HepG2 (cell line): ENCODE measurements around the gene SRCIN1. TPM values are rescaled to one million over a fixed set of nuclear protein-coding genes. Genes with fewer than 3 reads are reported as not detected.

Source experiments
- BRD4 ChIP-seq: sonication (generic); formaldehyde crosslinking; IDR thresholded peaks from 2 replicates; pipeline ENCODE4 v1.4.0; 2020; ENCODE audit warnings: missing genetic modification reagents
- KAT2B ChIP-seq: fragments of 150-350 bp; IDR thresholded peaks from 2 replicates; pipeline ENCODE4 v1.6.1; 2014; ENCODE audit warnings: low read depth, low read length, borderline replicate concordance
- MBD4 ChIP-seq: IDR thresholded peaks from 2 replicates; pipeline ENCODE4 v1.6.1; 2012; ENCODE audit warnings: low read length, inconsistent platforms, borderline replicate concordance
- NFKB2 ChIP-seq: sonication (generic); formaldehyde crosslinking; IDR thresholded peaks from 2 replicates; pipeline ENCODE4 v1.4.0; 2020; ENCODE audit warnings: missing genetic modification reagents, borderline replicate concordance
- NRL ChIP-seq: sonication (generic); formaldehyde crosslinking; IDR thresholded peaks from 2 replicates; pipeline ENCODE4 v1.5.0; 2020; ENCODE audit warnings: missing genetic modification reagents, mild to moderate bottlenecking, moderate library complexity, borderline replicate concordance
- POLR2G ChIP-seq: fragments of 200-400 bp; formaldehyde crosslinking; IDR thresholded peaks from 2 replicates; pipeline ENCODE4 v1.6.1; 2018; ENCODE audit warnings: mild to moderate bottlenecking, low read depth, low read length, moderate library complexity
- RARA ChIP-seq: IDR thresholded peaks from 2 replicates; pipeline ENCODE4 v1.6.1; 2016; ENCODE audit warnings: missing genetic modification reagents, missing compliant biosample characterization
- RELA ChIP-seq: sonication (generic); formaldehyde crosslinking; IDR thresholded peaks from 2 replicates; pipeline ENCODE4 v1.4.0; 2020; ENCODE audit warnings: missing genetic modification reagents
- SIN3B ChIP-seq: fragments of 150-350 bp; IDR thresholded peaks from 2 replicates; pipeline ENCODE4 v1.6.1; 2014; ENCODE audit warnings: low read length
- SIX4 ChIP-seq: sonication (generic); formaldehyde crosslinking; IDR thresholded peaks from 2 replicates; pipeline ENCODE4 v1.4.0; 2020; ENCODE audit warnings: missing genetic modification reagents
- ZBTB42 ChIP-seq: sonication (generic); formaldehyde crosslinking; IDR thresholded peaks from 2 replicates; pipeline ENCODE4 v1.5.0; 2020; ENCODE audit warnings: mild to moderate bottlenecking, missing genetic modification reagents
- ZFX ChIP-seq: sonication (generic); formaldehyde crosslinking; IDR thresholded peaks from 2 replicates; pipeline ENCODE4 v1.4.0; 2020; ENCODE audit warnings: mild to moderate bottlenecking, low read depth, missing genetic modification reagents, moderate library complexity
- ZNF264 ChIP-seq: sonication (generic); formaldehyde crosslinking; IDR thresholded peaks from 2 replicates; pipeline ENCODE4 v1.4.0; 2020; ENCODE audit warnings: missing genetic modification reagents
- ZNF274 ChIP-seq: sonication (generic); formaldehyde crosslinking; IDR thresholded peaks from 2 replicates; pipeline ENCODE4 v1.5.1; 2020; ENCODE audit warnings: mild to moderate bottlenecking, missing genetic modification reagents
- ZNF430 ChIP-seq: sonication (generic); formaldehyde crosslinking; IDR thresholded peaks from 2 replicates; pipeline ENCODE4 v1.9.0; 2021; ENCODE audit warnings: mild to moderate bottlenecking, missing genetic modification reagents
- ZNF547 ChIP-seq: sonication (generic); formaldehyde crosslinking; IDR thresholded peaks from 2 replicates; pipeline ENCODE4 v1.5.1; 2020; ENCODE audit warnings: mild to moderate bottlenecking, missing genetic modification reagents
- ZNF558 ChIP-seq: sonication (generic); formaldehyde crosslinking; IDR thresholded peaks from 2 replicates; pipeline ENCODE4 v1.9.0; 2022; ENCODE audit warnings: mild to moderate bottlenecking, missing genetic modification reagents, borderline replicate concordance
- ZNF629 ChIP-seq: sonication (generic); formaldehyde crosslinking; conservative IDR thresholded peaks from 2 replicates; pipeline ENCODE4 v1.5.0; 2020; ENCODE audit warnings: missing genetic modification reagents
- polyA plus RNA-seq, 8 experiments: library from polyadenylated mRNA; depleted of rRNA in 3 of 8; stranded (reverse) in 7 of 8; unstranded in 1 of 8; fragments of >200 nt; fragmentation: Illumina TruSeq in 4 of 8; extraction: Trizol in 4 of 8; gene quantifications; 2 replicates each; pipeline versions ENCODE4 v1.2.1 to v1.2.3, GENCODE V29; 2011 to 2016; ENCODE audit warnings: low read depth in 4 of 8, missing spikeins in 1 of 8, mixed read lengths in 1 of 8; ENCODE audit not compliant: insufficient read depth in 1 of 8
- total RNA-seq, 5 experiments: library from RNA; depleted of rRNA; stranded (reverse); fragments of >200 nt; fragmentation: Illumina TruSeq; extraction: Trizol; gene quantifications; 2 replicates each; pipeline ENCODE4 v1.2.3, GENCODE V29; 2016; ENCODE audit warnings: low read depth in 1 of 5
- TF ChIP-seq, protein P1 (sequence below): sonication (generic); formaldehyde crosslinking; IDR thresholded peaks from 2 replicates; pipeline ENCODE4 v1.5.1; 2020; ENCODE audit warnings: missing genetic modification reagents, mild to moderate bottlenecking, borderline replicate concordance
- TF ChIP-seq, protein P2 (sequence below): sonication (generic); formaldehyde crosslinking; IDR thresholded peaks from 2 replicates; pipeline ENCODE4 v1.5.0; 2020; ENCODE audit warnings: missing genetic modification reagents
- TF ChIP-seq, protein P3 (sequence below): sonication (generic); formaldehyde crosslinking; IDR thresholded peaks from 2 replicates; pipeline ENCODE4 v1.4.0; 2020; ENCODE audit warnings: missing genetic modification reagents, borderline replicate concordance
- TF ChIP-seq, protein P4 (sequence below): sonication (generic); formaldehyde crosslinking; IDR thresholded peaks from 2 replicates; pipeline ENCODE4 v1.5.0; 2020; ENCODE audit warnings: missing genetic modification reagents
- TF ChIP-seq, protein P5 (sequence below): sonication (generic); formaldehyde crosslinking; IDR thresholded peaks from 2 replicates; pipeline ENCODE4 v1.8.0; 2022; ENCODE audit warnings: missing genetic modification reagents, low read depth, mild to moderate bottlenecking, borderline replicate concordance

SRCIN1 gene
- total and polyA plus RNA-seq, 2 of the 13 experiments (the other 11 are each of a cell fraction or from before 2014, with no cell fraction given): 1.2 to 9.6 TPM

DNA sequence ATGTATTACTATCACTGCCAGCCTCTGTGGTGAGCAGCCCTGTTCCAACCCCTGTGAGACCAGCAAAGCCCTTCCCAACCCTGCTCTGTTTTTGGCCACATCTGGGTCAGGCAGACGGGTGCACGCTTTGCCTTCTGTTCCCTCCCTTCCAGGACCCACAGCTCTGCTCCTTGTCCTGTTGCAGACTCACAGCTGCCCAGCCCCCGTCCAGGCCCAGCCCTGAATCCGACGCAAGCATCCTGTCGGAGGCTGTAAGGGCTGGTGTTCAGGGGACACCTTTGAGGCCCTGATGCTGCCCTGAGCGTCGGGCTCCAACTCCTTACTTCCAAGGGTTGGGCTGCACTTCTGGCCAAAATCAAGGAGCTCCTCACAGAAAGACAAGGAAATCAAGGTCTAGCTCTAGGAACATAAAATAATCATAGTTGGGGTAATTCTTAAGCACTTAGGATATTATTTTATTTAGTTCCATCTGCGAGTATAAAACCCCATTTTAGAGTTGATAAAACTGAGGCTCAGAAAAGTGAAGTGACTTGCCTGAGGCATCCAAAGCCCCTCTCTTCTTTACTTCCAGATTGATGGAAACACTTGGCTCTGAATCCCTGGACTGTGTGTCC, 14.3 kb upstream of the SRCIN1 start (continued):
- TF ChIP-seq ZBTB42 (CRISPR knock-in tag) (peak; percentile 62; the same call in 1 of the 2 replicates), SIN3B (no peak), ZNF274 (0 out of 2 replicates have a peak, but pooled peaks have one; percentile 46), RARA (CRISPR knock-in tag) (peak; percentile 30; the same call in 1 of the 2 replicates), KAT2B (no peak), RELA (CRISPR knock-in tag) (no peak), NRL (CRISPR knock-in tag) (peak; percentile 53; the same call in 1 of the 2 replicates), ZNF629 (CRISPR knock-in tag) (peak; percentile 97), BRD4 (CRISPR knock-in tag) (peak; percentile 74), ZNF547 (CRISPR knock-in tag) (peak; percentile 44; the same call in 1 of the 2 replicates), ZNF558 (CRISPR knock-in tag) (no peak), ZNF264 (no peak), MBD4 (no peak), ZFX (CRISPR knock-in tag) (peak; percentile 83), NFKB2 (CRISPR knock-in tag) (peak; percentile 23; the same call in 1 of the 2 replicates), SIX4 (CRISPR knock-in tag) (no peak), POLR2G (no peak), ZNF430 (CRISPR knock-in tag) (0 out of 2 replicates have a peak, but pooled peaks have one; percentile 53)
- TF ChIP-seq, protein P1, sequence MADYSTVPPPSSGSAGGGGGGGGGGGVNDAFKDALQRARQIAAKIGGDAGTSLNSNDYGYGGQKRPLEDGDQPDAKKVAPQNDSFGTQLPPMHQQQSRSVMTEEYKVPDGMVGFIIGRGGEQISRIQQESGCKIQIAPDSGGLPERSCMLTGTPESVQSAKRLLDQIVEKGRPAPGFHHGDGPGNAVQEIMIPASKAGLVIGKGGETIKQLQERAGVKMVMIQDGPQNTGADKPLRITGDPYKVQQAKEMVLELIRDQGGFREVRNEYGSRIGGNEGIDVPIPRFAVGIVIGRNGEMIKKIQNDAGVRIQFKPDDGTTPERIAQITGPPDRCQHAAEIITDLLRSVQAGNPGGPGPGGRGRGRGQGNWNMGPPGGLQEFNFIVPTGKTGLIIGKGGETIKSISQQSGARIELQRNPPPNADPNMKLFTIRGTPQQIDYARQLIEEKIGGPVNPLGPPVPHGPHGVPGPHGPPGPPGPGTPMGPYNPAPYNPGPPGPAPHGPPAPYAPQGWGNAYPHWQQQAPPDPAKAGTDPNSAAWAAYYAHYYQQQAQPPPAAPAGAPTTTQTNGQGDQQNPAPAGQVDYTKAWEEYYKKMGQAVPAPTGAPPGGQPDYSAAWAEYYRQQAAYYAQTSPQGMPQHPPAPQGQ: no peak
- TF ChIP-seq, protein P2, sequence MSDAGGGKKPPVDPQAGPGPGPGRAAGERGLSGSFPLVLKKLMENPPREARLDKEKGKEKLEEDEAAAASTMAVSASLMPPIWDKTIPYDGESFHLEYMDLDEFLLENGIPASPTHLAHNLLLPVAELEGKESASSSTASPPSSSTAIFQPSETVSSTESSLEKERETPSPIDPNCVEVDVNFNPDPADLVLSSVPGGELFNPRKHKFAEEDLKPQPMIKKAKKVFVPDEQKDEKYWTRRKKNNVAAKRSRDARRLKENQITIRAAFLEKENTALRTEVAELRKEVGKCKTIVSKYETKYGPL (CRISPR knock-in tag): no peak
- TF ChIP-seq, protein P3, sequence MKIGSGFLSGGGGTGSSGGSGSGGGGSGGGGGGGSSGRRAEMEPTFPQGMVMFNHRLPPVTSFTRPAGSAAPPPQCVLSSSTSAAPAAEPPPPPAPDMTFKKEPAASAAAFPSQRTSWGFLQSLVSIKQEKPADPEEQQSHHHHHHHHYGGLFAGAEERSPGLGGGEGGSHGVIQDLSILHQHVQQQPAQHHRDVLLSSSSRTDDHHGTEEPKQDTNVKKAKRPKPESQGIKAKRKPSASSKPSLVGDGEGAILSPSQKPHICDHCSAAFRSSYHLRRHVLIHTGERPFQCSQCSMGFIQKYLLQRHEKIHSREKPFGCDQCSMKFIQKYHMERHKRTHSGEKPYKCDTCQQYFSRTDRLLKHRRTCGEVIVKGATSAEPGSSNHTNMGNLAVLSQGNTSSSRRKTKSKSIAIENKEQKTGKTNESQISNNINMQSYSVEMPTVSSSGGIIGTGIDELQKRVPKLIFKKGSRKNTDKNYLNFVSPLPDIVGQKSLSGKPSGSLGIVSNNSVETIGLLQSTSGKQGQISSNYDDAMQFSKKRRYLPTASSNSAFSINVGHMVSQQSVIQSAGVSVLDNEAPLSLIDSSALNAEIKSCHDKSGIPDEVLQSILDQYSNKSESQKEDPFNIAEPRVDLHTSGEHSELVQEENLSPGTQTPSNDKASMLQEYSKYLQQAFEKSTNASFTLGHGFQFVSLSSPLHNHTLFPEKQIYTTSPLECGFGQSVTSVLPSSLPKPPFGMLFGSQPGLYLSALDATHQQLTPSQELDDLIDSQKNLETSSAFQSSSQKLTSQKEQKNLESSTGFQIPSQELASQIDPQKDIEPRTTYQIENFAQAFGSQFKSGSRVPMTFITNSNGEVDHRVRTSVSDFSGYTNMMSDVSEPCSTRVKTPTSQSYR (CRISPR knock-in tag): peak; percentile 86
- TF ChIP-seq, protein P4, sequence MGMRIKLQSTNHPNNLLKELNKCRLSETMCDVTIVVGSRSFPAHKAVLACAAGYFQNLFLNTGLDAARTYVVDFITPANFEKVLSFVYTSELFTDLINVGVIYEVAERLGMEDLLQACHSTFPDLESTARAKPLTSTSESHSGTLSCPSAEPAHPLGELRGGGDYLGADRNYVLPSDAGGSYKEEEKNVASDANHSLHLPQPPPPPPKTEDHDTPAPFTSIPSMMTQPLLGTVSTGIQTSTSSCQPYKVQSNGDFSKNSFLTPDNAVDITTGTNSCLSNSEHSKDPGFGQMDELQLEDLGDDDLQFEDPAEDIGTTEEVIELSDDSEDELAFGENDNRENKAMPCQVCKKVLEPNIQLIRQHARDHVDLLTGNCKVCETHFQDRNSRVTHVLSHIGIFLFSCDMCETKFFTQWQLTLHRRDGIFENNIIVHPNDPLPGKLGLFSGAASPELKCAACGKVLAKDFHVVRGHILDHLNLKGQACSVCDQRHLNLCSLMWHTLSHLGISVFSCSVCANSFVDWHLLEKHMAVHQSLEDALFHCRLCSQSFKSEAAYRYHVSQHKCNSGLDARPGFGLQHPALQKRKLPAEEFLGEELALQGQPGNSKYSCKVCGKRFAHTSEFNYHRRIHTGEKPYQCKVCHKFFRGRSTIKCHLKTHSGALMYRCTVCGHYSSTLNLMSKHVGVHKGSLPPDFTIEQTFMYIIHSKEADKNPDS (CRISPR knock-in tag): 0 out of 2 replicates have a peak, but pooled peaks have one; percentile 61
- TF ChIP-seq, protein P5, sequence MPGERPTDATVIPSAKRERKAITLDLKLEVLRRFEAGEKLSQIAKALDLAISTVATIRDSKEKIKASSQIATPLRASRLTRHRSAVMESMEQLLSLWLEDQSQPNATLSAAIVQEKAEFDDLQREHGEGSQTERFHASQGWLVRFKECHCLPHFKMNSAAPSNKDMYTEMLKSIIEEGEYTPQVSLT: no peak
